ENCODE data around the gene PATJ.
"Not testable (repeated sequence)": the region's sequence is repeated elsewhere in the genome, so short reads cannot be mapped to it uniquely, and the experiment has no call there.

PATJ gene

DNA sequence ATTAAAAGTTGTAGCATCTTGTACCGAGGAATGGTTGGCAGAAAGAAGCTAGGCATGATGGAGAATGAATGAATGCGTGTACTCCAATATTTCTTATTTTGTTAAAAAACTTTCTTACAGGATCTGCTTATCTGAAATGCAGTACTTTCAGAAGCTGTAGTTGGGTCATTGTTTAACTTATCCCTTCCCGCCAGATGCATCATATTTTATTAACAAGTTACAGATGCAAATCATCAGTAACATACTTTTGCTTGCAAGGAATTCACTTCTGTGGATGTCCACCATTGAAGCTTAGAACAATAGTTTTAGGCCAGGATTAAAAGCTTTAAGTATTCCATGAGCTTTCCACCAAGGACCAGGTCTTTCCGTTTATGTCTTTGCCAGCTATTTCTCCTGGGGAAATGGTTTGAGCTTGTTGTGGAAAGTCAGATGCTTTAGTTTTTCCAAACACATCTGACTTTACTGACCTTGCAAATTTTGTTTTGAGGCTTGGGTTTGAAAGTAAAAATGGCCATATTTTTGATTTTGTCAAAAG is 65.4 kb downstream of the PATJ start:
- no peak overlapping the region for H3K9ac ChIP-seq (ENCODE audit: low read depth, low read length)
- no peaks in the 10 kb centered on the region for H3K36me3 ChIP-seq (ENCODE audit: control insufficient read depth, insufficient read depth, low read length)
- no peaks in the 10 kb centered on the region for H3K9me3 ChIP-seq (ENCODE audit: control insufficient read depth, insufficient read depth, low read length)
- H3K4me3 ChIP-seq (ENCODE audit: low read depth, low read length) = no peak overlapping the region
- no peaks in the 10 kb centered on the region for H3K4me1 ChIP-seq (ENCODE audit: control insufficient read depth, insufficient read depth, low read length)
- H3K27me3 ChIP-seq (ENCODE audit: control insufficient read depth, insufficient read depth, low read length) = no peaks in the 10 kb centered on the region

DNA sequence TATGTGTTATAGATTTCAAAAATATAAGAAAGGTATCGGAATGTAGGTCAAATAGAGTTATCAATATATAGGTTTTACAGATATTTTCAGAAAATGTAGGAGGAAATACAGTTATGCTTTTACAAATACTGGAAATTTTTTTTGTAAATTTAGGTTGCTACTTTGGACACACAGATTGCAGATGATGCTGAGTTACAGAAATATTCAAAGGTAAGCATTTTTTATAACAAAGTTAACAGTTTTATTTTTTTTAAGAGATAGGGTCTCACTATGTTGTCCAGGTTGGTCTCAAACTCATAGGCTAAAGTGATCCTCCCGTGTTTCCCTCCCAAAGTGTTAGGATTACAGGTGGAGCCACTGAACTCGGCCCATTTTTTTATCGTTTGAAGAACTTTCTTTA is 66.0 kb downstream of the PATJ start:
- Histone ChIP-seq H3K4me3 (ENCODE audit: low read depth, low read length) (no peak overlapping the region), H3K4me1 (ENCODE audit: control insufficient read depth, insufficient read depth, low read length) (no peaks in the 10 kb centered on the region), H3K36me3 (ENCODE audit: control insufficient read depth, insufficient read depth, low read length) (peaks cover 3% of the 10 kb centered on the region), H3K9ac (ENCODE audit: low read depth, low read length) (no peak overlapping the region), H3K27me3 (ENCODE audit: control insufficient read depth, insufficient read depth, low read length) (no peaks in the 10 kb centered on the region), H3K9me3 (ENCODE audit: control insufficient read depth, insufficient read depth, low read length) (no peaks in the 10 kb centered on the region)

DNA sequence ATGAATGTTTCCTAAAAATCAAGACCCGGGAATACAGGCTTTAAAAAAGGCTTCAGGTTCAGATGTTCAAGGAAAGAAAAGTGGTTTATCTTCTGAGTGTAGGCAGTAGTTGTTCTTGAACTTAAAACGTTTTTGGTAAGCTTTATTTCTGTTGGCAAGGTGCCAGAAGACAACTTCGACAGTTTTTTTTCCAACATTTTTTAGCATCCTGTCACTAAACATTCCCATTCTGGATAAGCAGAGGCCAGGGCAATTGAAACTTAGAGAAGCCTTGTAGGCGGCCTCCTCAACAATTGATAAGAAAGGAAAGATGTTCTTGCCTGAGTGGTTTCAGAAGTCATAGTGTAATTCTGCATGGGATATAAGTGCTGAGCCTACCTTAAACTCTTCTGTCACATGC is 66.7 kb downstream of the PATJ start:
- Histone ChIP-seq H3K4me3 (ENCODE audit: low read depth, low read length) (no peak overlapping the region), H3K9me3 (ENCODE audit: control insufficient read depth, insufficient read depth, low read length) (no peaks in the 10 kb centered on the region), H3K36me3 (ENCODE audit: control insufficient read depth, insufficient read depth, low read length) (peaks cover 3% of the 10 kb centered on the region), H3K4me1 (ENCODE audit: control insufficient read depth, insufficient read depth, low read length) (no peaks in the 10 kb centered on the region), H3K9ac (ENCODE audit: low read depth, low read length) (no peak overlapping the region), H3K27me3 (ENCODE audit: control insufficient read depth, insufficient read depth, low read length) (no peaks in the 10 kb centered on the region)

DNA sequence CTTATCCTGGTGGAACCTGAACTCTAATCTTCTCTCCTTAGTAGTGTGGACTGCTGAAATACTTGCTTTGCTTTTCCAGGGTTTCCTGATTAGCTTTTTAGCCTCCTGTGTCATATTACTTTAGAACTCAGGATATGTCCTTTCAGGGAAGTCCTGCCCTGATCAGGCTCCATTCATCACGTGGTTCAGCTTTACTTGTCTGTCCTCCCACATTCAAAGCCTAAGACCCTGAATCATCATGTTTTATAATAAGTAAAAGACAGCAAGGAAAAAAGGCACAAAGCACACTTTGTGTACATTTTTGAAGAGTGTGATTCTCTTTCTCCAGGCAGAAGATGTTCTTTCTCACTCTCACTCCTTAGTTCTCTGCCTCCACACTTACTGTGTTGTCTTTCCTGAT is 70.6 kb downstream of the PATJ start:
- Histone ChIP-seq H3K9me3 (ENCODE audit: control insufficient read depth, insufficient read depth, low read length) (no peaks in the 10 kb centered on the region), H3K4me3 (ENCODE audit: low read depth, low read length) (no peak overlapping the region), H3K9ac (ENCODE audit: low read depth, low read length) (no peak overlapping the region), H3K36me3 (ENCODE audit: control insufficient read depth, insufficient read depth, low read length) (peaks cover 3% of the 10 kb centered on the region), H3K4me1 (ENCODE audit: control insufficient read depth, insufficient read depth, low read length) (no peaks in the 10 kb centered on the region), H3K27me3 (ENCODE audit: control insufficient read depth, insufficient read depth, low read length) (no peaks in the 10 kb centered on the region)

DNA sequence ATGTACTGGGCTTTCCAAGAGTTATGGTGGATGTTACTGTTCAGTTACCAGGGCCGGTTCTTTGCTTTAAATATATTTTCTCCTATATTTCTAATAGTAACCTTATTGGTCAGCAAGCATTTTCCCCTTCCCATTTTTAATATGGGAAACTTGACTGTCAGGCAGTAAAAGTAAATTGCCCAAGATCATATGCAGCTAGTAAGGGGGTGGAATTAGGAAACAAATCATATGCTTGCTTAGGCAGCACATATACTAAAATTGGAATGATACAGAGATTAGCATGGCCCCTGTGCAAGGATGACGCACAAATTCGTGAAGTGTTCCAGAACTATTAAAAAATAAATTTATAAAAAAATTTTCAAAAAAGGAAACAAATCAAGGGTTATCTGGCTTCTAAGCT is 73.9 kb downstream of the PATJ start:
- no peak overlapping the region for H3K9ac ChIP-seq (ENCODE audit: low read depth, low read length)
- H3K36me3 ChIP-seq (ENCODE audit: control insufficient read depth, insufficient read depth, low read length) = peaks cover 3% of the 10 kb centered on the region
- H3K9me3 ChIP-seq (ENCODE audit: control insufficient read depth, insufficient read depth, low read length) = no peaks in the 10 kb centered on the region
- no peaks in the 10 kb centered on the region for H3K4me1 ChIP-seq (ENCODE audit: control insufficient read depth, insufficient read depth, low read length)
- H3K27me3 ChIP-seq (ENCODE audit: control insufficient read depth, insufficient read depth, low read length) = no peaks in the 10 kb centered on the region
- H3K4me3 ChIP-seq (ENCODE audit: low read depth, low read length) = no peak overlapping the region

DNA sequence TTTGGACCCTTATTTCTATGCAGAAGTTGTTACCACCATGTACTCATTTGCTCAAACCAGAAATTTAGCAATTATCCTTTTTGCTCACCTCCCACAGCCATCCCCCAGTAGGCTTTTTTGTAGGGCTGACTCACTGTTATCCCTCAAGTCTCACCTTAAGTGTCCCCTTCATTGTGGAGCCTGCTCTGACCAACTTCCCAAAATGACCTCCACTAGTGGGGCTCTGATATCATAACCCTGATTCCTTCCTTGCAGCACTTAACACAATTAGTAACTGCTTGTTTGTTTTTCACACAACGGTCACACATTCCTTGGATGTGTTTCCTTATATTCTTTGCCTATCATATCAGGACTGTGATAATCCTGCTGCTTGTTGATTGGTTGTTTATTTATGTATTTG is 76.7 kb downstream of the PATJ start:
- Histone ChIP-seq H3K36me3 (ENCODE audit: control insufficient read depth, insufficient read depth, low read length) (no peaks in the 10 kb centered on the region), H3K27me3 (ENCODE audit: control insufficient read depth, insufficient read depth, low read length) (no peaks in the 10 kb centered on the region), H3K4me3 (ENCODE audit: low read depth, low read length) (no peak overlapping the region), H3K4me1 (ENCODE audit: control insufficient read depth, insufficient read depth, low read length) (no peaks in the 10 kb centered on the region), H3K9ac (ENCODE audit: low read depth, low read length) (no peak overlapping the region), H3K9me3 (ENCODE audit: control insufficient read depth, insufficient read depth, low read length) (no peaks in the 10 kb centered on the region)

DNA sequence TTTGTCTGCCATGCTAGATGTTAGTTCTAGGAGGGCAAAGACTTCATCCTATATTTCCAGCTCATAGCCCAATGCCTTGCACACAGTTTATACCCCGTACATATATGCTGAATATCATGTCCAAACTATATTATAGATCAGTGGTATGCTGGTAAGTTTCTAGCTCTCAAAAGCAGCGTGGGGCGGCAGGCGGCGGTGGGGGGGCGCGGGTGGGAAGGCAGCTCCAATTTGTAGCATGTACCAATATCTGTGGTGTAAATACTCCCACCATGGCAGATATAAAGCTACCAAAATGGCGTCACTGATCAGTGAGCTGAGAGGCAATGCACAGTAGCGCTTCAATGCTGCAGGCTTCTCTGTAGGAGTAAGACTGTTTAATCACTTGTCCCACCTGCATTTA is 77.1 kb downstream of the PATJ start:
- Histone ChIP-seq H3K9me3 (ENCODE audit: control insufficient read depth, insufficient read depth, low read length) (no peaks in the 10 kb centered on the region), H3K4me3 (ENCODE audit: low read depth, low read length) (no peak overlapping the region), H3K4me1 (ENCODE audit: control insufficient read depth, insufficient read depth, low read length) (no peaks in the 10 kb centered on the region), H3K9ac (ENCODE audit: low read depth, low read length) (no peak overlapping the region), H3K36me3 (ENCODE audit: control insufficient read depth, insufficient read depth, low read length) (no peaks in the 10 kb centered on the region), H3K27me3 (ENCODE audit: control insufficient read depth, insufficient read depth, low read length) (no peaks in the 10 kb centered on the region)

DNA sequence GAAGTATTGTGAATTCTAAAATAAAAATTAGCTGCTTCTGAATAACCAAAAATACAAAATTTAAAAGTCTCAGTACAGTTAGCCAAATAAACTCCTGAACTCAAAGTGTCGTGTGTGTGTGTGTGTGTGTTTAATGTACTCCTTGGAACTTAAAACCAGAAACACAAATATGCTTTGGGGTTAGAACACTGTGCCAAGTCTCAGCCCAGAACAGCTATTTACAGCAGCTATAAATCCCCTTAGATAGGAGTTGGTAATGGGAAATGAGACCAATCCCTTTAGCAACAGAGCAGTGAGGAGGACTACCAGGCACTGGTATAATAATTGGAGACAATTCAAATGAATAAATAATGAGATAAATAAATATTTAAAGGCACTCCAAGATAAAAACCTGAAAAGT is 83.1 kb downstream of the PATJ start:
- Histone ChIP-seq H3K4me3 (ENCODE audit: low read depth, low read length) (no peak overlapping the region), H3K27me3 (ENCODE audit: control insufficient read depth, insufficient read depth, low read length) (no peaks in the 10 kb centered on the region), H3K36me3 (ENCODE audit: control insufficient read depth, insufficient read depth, low read length) (no peaks in the 10 kb centered on the region), H3K9me3 (ENCODE audit: control insufficient read depth, insufficient read depth, low read length) (no peaks in the 10 kb centered on the region), H3K9ac (ENCODE audit: low read depth, low read length) (no peak overlapping the region), H3K4me1 (ENCODE audit: control insufficient read depth, insufficient read depth, low read length) (no peaks in the 10 kb centered on the region)

DNA sequence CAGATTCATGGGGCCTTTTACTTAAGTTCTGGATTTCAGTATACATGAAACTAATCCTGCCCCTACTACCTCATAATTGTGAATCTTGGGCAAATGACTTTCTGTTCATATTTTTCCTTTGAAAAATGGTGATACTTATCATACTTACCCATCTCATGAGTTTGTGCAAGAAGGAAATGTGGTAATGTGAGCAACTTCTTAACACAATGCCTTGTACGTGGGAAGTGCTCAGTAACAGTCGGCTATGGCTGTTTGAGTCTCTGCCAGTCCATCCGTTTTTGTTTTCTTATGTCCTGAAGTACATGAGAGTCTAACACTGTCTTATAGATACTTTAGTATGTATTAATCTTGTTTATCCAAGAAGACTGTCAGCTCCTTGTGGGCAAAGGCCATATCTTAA is 86.5 kb downstream of the PATJ start:
- Histone ChIP-seq H3K4me3 (ENCODE audit: low read depth, low read length) (no peak overlapping the region), H3K9ac (ENCODE audit: low read depth, low read length) (no peak overlapping the region), H3K4me1 (ENCODE audit: control insufficient read depth, insufficient read depth, low read length) (no peaks in the 10 kb centered on the region), H3K36me3 (ENCODE audit: control insufficient read depth, insufficient read depth, low read length) (no peaks in the 10 kb centered on the region), H3K9me3 (ENCODE audit: control insufficient read depth, insufficient read depth, low read length) (no peaks in the 10 kb centered on the region), H3K27me3 (ENCODE audit: control insufficient read depth, insufficient read depth, low read length) (no peaks in the 10 kb centered on the region)

DNA sequence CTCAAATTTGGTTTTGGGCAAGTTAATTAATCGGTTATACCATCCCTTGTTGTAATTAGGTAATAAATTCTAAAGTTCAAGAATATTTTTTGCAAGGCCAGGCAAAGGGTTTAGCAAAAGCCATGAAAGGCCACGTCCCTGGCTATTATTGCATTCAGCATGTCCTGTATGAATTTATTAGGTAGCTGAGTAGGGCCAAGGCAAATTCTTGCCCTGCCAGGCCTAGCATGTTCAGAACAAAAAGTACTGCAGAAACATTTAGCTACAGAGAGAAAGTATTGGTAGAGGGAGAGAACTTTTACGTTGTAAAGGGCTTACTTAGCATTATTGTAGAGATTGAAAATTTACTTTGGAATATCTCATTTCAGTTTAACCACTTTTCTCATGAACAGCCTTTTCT is 94.4 kb downstream of the PATJ start:
- no peaks in the 10 kb centered on the region for H3K4me1 ChIP-seq (ENCODE audit: control insufficient read depth, insufficient read depth, low read length)
- no peaks in the 10 kb centered on the region for H3K36me3 ChIP-seq (ENCODE audit: control insufficient read depth, insufficient read depth, low read length)
- no peak overlapping the region for H3K4me3 ChIP-seq (ENCODE audit: low read depth, low read length)
- H3K9ac ChIP-seq (ENCODE audit: low read depth, low read length) = no peak overlapping the region
- H3K27me3 ChIP-seq (ENCODE audit: control insufficient read depth, insufficient read depth, low read length) = no peaks in the 10 kb centered on the region
- H3K9me3 ChIP-seq (ENCODE audit: control insufficient read depth, insufficient read depth, low read length) = no peaks in the 10 kb centered on the region

DNA sequence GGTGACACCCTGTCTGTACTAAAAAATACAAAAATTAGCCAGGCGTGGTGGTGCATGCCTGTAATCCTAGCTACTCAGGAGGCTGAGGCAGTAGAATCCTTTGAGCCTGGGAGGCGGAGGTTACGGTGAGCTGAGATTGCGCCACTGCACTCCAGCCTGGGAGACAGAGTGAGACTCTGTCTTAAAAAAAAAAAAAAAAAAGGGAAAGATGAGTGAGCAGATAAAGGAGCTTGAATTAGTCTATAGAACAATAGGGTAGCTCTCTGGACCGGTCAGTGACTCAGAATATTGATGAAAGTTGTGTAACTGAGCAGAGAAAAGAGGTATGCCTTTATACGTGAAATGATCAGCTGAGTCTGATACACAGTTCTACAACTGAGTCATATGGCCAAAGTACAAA is 95.3 kb downstream of the PATJ start:
- H3K4me3 ChIP-seq (ENCODE audit: low read depth, low read length); H3K27me3 ChIP-seq (ENCODE audit: control insufficient read depth, insufficient read depth, low read length); H3K9me3 ChIP-seq (ENCODE audit: control insufficient read depth, insufficient read depth, low read length); H3K9ac ChIP-seq (ENCODE audit: low read depth, low read length); H3K36me3 ChIP-seq (ENCODE audit: control insufficient read depth, insufficient read depth, low read length); H3K4me1 ChIP-seq (ENCODE audit: control insufficient read depth, insufficient read depth, low read length): not testable (repeated sequence)

DNA sequence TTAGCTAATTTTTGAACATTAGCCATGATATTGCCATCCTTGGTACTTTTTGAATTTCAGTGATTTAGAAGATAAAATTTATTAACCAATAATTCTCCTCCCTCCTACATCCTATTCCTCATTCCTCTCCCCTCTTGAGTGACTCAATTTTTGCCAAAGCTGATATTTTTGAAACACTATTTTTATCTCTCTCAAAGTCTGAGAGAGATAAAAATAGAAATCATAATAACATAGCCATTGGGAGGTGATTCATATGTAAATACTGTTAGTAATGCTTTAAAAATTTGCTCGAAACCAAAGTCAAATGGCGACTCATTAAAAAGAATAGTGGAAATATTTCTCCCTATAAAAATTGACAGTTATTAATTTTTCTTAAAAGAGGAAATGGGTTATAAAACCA is 97.4 kb downstream of the PATJ start:
- Histone ChIP-seq H3K36me3 (ENCODE audit: control insufficient read depth, insufficient read depth, low read length) (no peaks in the 10 kb centered on the region), H3K27me3 (ENCODE audit: control insufficient read depth, insufficient read depth, low read length) (no peaks in the 10 kb centered on the region), H3K4me3 (ENCODE audit: low read depth, low read length) (no peak overlapping the region), H3K9ac (ENCODE audit: low read depth, low read length) (no peak overlapping the region), H3K9me3 (ENCODE audit: control insufficient read depth, insufficient read depth, low read length) (no peaks in the 10 kb centered on the region), H3K4me1 (ENCODE audit: control insufficient read depth, insufficient read depth, low read length) (no peaks in the 10 kb centered on the region)

DNA sequence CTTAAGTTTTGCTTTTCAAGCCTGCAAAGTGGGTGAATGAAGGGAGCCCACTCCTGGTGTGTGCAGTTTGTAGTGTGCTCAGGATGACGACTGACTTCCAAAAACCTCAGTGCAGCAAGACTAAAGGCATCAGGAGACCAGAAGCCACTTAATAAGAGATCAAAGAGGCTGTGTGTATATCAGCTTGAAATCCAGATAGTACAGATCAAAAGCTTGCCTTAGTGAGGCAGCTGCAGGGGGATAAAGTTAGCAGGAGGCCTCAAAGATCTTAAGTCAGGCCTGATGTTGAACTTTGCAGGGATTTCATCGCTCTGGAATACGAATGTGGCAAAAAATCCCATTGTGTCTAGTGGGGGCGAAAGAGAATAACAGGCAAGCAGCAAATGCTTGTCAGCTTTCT is 99.8 kb downstream of the PATJ start:
- H3K27me3 ChIP-seq (ENCODE audit: control insufficient read depth, insufficient read depth, low read length) = no peaks in the 10 kb centered on the region
- H3K36me3 ChIP-seq (ENCODE audit: control insufficient read depth, insufficient read depth, low read length) = no peaks in the 10 kb centered on the region
- H3K9ac ChIP-seq (ENCODE audit: low read depth, low read length) = no peak overlapping the region
- no peaks in the 10 kb centered on the region for H3K4me1 ChIP-seq (ENCODE audit: control insufficient read depth, insufficient read depth, low read length)
- no peaks in the 10 kb centered on the region for H3K9me3 ChIP-seq (ENCODE audit: control insufficient read depth, insufficient read depth, low read length)
- H3K4me3 ChIP-seq (ENCODE audit: low read depth, low read length) = no peak overlapping the region
